T-helper 9 cell (primary cell): Measurements from ENCODE around the gene ANXA10.
"Not testable (repeated sequence)": the region's sequence is repeated elsewhere in the genome, so short reads cannot be mapped to it uniquely, and the experiment has no call there.

Experiments used
- DNase-seq: peaks from one replicate; pipeline ENCODE4 v3.0.0-alpha.2; 2020

The ANXA10 gene

DNA sequence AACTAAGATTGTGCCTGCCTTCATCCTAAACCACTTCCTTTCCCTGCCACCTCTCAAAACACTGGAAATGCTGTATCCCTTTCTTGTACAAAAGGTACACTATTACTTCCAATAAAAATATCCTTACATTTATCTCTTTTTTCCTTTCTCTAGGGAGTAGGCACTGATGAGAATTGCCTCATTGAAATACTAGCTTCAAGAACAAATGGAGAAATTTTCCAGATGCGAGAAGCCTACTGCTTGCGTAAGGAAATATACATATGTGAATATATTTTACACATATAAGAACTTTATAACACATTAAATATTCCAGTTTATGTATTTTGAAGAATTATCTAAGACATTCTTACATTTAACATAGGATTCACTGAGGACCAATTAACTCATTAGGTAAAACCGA is 71.7 kb downstream of the ANXA10 start:
- DNase-seq, result no peak

- no peak for DNase-seq
These were observed 72.7 kb downstream of the ANXA10 start for GRCh38 chr4:168164915-168165548.

DNA sequence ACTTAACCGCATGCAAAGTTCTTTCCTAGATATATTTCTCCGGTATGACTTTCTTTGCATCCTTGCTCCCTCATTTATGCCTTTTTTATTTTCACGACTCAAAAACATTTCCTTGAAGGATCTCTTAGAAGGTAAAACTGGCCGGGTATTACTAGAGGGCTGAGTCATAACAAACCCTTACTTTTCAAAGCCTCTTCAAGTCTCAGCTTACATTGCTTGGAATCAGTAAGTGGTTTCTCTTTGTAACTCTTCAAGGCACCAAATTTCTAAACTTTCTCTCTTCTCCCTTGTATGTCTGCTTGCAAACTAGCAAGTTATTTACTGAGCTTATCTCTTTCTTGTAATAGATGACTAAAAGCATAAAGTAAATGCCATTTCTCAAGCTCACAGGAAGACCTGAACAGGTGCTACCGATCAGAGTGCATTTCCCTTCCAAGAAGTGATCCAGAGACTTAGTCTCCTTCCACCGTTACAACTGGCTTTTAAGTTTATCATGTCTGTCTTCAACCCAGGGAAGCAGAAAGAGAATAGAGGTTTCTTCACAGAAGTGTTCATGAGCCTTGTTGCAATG is 75.5 kb downstream of the ANXA10 start:
- DNase-seq, result no peak

- no peak for DNase-seq
These were observed 82.0 kb downstream of the ANXA10 start for GRCh38 chr4:168174308-168174707.

GRCh38 chr4:168177546-168178149 is 85.3 kb downstream of the ANXA10 start:
- DNase-seq, result no peak

- no peak for DNase-seq
These were observed 91.6 kb downstream of the ANXA10 start for GRCh38 chr4:168183717-168184571.

DNA sequence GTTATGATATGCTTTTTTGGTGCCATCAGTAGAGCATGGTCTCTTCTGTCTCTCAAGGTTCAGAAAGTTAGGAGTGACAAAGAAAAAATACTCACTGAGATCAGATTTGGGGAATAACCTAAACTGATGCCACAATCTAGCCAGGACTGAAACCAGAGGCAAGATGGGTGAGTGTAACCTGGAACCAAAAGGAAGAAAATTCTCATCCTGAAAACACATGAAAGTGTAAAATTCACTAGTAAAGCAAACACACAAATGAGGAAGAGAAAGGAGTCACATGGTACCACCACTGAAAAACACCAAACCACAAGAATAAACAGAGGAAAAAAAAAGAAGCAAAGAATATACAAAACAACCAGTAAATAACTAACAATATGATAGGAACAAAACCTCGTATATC is 96.4 kb downstream of the ANXA10 start:
- no peak for DNase-seq

DNA sequence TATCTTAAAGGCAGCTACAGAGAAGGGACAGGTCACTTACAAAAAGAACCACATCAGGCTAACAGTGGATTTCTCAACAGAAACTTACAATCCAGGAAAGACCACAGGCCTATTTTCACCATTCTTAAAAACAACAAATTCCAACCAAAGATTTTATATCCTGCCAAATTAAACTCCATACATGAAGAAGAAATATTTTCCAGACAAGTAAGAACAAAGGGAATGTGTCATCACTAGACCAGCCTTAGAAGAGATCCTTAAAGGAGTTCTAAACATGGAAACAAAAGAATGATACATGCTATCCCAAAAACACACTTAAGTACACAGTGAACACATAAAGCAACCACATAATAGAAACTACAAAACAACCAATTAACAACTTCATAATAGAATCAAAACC is 105.6 kb downstream of the ANXA10 start:
- DNase-seq, result no peak

GRCh38 chr4:168199260-168199957 is 107.1 kb downstream of the ANXA10 start:
- no peak for DNase-seq

DNA sequence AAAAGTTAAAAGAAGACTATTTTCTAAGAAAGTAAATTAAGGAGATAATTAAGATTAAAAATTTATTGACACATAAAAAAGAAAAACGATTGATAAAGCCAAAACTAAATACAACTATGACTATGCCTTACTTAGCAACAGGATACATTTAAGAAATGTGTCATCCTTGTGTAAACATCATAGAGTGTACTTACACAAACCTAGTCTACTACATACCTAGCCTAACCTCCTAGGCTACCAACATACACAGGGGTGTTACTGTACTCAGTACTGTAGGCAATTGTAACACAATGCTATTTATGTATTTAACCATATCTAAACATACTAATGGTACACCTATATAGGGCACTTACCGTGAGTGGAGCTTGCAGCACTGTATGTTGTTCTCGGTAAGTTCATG is 108.3 kb downstream of the ANXA10 start:
- DNase-seq, result no peak

GRCh38 chr4:168203233-168203911 is 111.0 kb downstream of the ANXA10 start:
- DNase-seq, result no peak

GRCh38 chr4:168208957-168209614 is 116.7 kb downstream of the ANXA10 start:
- no peak for DNase-seq

GRCh38 chr4:168212656-168213055 is 120.3 kb downstream of the ANXA10 start:
- no peak for DNase-seq

DNA sequence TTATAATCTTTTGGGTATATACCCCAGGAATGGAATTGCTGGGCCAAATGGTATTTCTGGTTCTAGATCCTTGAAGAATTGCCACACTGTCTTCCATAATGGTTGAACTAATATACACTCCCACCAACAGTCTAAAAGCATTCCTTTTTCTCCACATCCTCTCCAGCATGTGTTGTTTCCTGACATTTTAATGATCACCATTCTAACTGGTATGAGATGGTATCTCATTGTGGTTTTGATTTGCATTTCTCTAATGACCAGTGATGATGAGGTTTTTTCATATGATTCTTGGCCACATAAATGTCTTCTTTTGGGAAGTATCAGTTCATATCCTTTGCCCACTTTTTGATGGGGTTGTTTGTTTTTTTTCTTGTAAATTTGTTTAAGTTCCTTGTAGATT is 121.2 kb downstream of the ANXA10 start:
- DNase-seq, result not testable (repeated sequence)

DNA sequence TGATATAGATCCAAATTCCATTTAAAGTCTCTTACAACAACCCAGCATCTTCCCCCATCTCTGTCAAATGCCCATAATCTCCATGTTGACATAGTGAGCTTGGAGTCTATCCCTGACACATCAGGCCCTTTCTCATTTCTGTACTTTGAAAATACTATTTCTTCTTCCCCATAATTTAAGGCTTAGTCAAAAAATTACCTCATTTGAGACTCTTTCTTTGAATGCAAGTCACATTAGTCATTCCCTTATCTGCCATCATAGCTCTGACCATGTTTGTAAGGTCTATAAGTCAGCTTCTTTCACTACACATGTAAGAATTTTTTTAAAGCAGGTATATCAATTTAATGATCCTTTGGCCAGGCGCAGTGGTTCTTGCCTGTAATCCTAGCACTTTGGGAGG is 126.3 kb downstream of the ANXA10 start:
- DNase-seq, result no peak

DNA sequence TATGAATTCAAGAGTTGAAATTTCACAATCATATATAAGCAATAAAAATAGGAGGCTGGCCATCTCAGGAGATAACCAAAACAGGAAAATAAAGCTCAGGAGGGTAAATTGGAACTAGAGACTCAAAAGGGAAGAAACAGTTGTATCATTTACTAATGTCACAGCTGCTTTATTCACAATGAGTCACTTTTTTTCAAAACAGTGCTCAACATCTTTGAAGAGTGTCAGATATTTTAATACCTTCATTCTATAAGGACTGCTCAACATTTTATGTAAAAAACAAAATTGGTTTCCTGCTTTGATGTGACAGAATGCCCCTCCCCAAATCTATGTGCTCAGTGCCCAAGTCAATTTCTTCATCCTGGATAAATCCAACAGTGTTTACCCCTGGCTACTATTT is 128.6 kb downstream of the ANXA10 start:
- DNase-seq, result no peak

DNA sequence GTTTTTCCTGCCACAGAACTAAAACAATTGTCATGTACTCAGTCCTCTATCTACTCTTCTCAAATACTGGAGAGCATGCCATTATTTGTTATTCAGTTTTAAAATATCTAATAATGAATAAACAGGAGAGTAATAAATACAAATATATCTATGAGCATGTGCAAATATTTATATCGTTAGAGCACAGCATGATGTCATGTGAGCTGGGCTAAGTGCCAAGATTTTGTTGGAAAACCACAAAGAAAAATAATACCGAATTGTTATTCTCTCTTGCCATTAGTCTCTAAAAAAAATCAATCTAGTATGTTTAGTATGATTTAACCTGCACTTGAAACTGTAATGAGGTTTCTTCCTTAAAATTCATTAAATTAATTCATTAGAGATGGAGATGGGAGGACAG is 129.0 kb downstream of the ANXA10 start:
- no peak for DNase-seq
